HG03097 (cell line): ENCODE measurements around the gene SSTR4.
"Not testable (repeated sequence)": the region's sequence is repeated elsewhere in the genome, so short reads cannot be mapped to it uniquely, and the experiment has no call there.

Source experiments
- ATAC-seq: cut with Tn5 transposase; IDR thresholded peaks from one replicate; pipeline ENCODE4 v1.9.1; 2021; ENCODE audit not compliant: unreplicated experiment, low FRiP score

Gene SSTR4, protein sequence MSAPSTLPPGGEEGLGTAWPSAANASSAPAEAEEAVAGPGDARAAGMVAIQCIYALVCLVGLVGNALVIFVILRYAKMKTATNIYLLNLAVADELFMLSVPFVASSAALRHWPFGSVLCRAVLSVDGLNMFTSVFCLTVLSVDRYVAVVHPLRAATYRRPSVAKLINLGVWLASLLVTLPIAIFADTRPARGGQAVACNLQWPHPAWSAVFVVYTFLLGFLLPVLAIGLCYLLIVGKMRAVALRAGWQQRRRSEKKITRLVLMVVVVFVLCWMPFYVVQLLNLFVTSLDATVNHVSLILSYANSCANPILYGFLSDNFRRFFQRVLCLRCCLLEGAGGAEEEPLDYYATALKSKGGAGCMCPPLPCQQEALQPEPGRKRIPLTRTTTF

DNA sequence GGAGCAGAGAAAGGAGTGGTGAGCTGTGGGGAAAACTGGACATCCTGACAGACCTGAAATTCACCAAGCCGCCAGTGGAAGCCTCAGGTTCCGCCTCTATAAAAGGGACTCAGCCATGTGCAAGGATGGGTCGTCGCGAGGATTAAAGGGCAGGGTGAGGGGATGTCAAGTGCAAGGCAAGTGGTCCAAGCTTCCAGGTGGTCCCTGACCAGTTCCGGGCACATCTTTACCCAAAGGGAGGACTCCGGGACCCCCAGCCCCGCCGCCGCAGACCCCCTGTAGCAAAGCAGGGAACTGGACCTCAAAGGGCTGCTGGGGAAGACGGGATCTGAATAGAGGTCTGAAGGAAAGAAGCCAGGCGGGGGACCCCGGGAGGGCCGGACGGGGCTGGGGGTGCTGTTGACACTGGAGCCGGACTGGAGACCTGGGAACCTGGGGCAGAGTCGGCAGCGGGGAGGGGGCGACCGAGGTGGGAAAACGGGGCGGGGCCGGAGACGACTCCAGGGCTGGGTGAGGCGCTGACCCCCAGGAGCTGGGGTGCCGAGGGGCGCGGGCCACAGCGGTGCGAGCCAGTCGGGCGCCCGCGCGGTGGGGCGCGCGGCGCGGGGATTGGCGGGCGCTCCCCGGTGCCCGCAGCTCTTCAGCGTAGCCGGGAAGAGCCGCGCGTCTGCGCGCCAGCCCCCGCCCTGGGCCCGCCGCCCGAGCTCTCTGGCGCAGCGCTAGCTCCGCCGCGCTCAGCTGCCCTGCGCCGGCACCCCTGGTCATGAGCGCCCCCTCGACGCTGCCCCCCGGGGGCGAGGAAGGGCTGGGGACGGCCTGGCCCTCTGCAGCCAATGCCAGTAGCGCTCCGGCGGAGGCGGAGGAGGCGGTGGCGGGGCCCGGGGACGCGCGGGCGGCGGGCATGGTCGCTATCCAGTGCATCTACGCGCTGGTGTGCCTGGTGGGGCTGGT, at the start of gene SSTR4:
TSS of gene SSTR4 (plus strand) at position 592 of the 951 bp plus-strand sequence. CDS start at position 764, 172 bp downstream.
- ATAC-seq = no peak

DNA sequence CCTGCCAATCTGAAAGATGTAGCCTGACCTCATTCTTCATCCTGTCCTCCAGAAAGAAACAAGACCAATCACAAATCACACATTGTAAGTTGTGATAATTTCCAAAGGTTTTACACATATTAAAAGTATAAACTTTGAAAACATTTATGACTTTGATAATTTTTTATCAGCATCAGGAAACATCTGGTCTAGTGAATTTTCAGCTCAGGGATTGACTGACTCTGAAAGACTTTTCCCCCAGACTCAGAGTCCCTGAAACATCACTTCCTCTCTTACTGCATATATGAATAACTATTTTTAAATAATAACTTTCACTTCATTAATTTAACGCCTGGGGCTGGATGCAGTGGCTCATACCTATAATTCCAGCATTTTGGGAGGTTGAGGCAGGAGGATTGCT, 48.5 kb upstream of the SSTR4 start:
- no peak for ATAC-seq

DNA sequence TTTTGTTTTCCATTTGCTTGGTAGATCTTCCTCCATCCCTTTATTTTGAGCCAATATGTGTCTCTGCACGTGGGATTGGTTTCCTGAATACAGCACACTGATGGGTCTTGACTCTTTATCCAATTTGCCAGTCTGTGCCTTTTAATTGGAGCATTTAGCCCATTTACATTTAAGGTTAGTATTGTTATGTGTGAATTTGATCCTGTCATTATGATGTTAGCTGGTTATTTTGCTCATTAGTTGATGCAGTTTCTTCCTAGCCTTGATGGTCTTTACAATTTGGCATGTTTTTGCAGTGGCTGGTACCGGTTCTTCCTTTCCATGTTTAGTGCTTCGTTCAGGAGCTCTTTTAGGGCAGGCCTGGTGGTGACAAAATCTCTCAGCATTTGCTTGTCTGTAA, 43.7 kb upstream of the SSTR4 start:
- ATAC-seq = not testable (repeated sequence)

DNA sequence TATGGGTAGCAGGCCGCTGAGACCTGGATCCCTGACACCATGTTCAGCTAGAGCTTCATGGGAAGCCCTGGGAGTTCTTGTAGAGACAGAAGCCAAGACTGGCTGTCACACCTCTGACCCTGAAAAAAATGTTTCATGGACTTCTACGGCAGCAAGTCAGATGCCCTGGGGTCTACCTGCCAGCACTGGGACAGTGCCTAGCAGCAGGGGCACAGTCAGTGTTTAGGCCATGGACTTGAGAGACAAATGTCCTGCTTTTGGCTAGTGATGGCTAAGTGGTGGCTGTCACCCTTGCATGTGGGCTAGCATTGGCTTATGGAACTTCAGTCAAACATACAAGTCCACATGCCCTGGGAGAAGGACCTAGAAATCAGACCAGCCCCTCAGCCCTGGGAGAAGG, 41.3 kb upstream of the SSTR4 start:
- no peak for ATAC-seq

DNA sequence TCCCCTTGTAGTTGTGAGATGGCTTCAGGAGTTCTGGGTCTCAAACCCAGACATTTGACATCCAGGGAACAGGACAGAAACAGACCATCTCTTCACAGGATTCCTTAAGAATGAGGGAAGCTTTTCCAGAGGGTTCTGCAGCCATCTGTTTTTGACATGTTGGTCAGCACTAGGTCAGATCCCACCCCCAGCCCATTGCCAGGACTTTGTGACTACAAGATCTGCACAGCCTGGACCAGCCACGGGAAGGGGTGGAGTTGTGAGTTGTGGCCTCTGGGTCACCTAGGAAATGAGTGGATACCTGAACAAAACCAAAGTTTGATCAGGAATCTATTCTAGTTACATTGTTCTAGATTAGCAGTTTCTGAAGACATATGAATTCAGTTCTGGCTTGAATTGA, 39.2 kb upstream of the SSTR4 start:
- no peak for ATAC-seq

DNA sequence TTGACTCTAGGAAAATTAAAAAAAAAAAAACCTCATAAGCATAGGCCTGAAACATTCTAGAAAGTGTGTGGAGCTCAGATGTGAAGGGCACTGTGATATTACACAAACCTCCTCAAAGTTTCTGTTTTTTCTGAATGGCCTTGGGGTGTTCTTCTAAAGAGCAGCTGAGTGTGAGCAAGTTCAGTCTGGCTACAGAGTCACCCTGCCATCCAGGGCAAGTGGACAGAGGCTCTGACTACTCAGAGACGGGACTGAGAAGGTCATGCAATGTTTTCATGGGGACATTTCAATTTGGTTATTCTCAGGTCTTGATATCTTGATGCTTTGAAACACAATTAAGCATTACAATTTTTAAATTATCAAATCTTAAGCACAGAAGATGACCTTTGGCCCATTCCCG, 36.6 kb upstream of the SSTR4 start:
- no peak for ATAC-seq

DNA sequence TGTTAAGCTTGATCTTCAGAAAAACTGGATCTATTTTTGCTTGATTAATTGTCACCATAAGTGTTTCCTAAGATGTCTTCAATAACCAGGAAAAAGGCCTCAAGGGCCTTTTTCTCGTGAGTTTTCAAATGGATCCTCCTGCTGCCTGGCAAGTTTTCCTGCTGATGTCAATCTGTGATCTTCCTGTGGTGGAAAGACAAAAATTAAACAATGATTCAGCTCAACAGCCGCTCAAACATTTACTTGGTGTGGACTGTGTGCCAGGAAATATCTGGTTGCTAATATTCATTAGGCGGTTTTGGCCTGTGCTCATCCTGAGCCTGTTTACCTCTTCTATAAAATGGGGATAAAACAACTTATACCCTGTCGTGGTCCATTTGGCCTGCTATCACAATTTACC, 35.4 kb upstream of the SSTR4 start:
- ATAC-seq = no peak

DNA sequence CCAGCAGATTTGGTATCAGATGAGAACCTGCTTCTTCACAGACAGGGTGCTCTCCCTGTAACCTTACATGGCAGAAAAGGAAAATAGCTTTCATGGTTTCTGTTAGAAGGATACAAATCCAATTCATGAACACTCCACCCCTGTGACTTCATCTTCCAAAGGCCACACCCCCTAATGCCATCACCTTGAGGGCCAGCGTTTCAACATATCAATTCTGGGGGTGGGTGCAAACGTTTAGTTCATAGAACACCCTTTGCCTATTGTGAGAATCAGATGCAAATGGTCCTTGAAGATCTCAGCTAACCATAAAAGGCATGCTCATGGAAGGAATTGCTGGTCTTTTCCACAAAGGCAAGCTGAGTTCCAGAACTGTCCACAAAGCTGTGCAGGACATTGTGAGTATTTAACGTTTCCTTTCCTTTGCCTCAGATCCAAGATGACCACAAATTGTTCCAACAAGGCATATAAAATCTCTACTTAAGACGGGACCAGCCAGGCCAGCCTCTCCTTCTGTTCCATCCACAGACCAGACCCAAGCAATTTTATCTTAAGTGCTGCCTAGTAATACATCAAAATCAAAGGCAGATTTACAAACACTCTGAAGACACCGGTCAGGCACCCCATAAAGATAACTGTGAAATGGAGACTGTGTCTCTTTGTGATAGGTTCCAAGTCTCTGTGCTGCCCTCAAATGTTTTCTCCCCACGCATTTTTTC, 34.7 kb upstream of the SSTR4 start:
- ATAC-seq = no peak

DNA sequence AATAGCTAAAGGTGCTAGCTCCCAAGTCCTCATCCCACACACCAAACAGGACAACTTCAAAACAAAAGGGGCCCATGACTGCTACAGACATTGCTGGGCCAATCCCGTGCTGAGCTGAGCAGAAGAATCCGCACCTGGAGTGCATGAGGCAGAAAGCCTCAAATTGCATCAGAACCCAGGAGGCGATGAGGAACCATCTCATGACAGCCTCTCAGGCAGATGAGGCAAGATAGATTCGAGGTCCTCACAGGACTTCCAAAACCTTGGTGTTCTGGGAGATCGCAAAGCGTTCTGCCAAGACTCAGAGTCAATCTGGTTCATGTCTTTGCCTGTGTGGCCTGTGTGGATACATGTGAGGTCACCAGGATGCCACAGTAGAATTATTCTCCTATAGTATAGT, 32.8 kb upstream of the SSTR4 start:
- no peak for ATAC-seq

DNA sequence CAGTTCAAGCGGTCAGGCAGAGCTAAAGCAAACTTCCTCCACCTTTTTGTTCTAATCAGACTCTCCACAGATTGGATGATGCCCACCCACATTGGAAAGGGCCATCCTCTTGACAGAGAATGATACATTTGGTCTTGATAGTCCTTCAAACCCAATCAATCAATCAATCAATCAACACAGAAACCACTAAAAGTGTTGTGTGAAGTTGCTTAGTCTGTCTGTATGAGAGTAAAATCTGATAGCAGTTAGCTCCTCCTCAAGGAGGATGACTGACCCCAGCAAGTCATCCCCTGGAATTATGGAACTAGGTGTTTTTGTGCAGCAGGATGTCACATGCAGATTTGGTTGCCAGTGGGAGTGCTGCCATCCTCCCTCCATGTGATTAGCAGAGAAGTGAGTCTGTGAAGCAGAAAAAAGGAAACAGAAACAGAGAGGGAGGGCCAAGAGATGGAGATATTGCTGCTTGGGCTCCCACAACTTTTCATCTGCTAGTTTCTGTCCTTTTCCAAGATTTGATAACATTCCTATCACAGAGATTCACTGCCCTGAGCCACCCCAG, 32.0 kb upstream of the SSTR4 start:
- no peak for ATAC-seq

DNA sequence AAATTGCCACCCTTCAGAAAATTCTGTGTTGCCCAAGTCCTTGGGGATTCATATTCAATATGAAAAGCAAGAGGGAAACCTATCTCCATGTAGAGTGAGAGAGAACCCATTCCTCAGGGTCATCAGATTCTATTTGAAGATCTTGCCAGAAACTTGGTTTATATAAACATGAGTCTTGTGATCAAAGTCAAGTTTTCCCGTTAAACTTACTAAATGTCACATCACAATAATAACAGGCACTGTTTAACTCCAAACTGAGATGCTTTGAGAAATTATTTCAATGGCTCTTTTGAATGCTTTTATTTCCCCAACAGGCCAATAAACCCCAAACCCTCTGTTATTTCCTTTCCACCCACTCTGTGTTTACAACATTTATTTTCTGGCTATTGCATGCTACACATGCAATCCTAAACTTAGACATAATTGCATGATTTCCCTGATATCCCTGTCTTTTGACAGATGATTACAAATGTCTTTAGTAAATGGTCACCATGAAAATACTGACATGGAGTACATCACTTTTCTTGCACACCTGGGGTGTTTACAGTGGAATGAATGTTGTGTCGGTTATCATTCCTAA, 31.1 kb upstream of the SSTR4 start:
- no peak for ATAC-seq

DNA sequence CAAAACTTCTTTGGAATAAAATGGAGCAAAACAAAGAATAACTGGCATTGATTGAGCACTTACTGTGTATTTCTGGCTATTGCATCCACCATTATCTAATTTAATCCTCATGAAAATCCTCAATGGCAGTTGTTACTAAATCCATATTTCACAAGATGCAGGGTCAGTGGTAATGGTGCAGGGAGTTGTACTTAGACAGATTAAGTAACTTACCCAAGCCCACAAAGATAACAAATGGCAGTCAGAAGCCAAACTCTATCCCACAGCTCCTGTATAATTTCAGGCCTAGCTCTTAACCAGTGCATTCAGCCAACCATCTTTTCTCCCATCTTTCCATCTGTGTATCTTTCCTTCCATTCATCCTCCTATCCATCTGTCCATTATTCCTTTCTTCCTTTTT, 29.3 kb upstream of the SSTR4 start:
- no peak for ATAC-seq

DNA sequence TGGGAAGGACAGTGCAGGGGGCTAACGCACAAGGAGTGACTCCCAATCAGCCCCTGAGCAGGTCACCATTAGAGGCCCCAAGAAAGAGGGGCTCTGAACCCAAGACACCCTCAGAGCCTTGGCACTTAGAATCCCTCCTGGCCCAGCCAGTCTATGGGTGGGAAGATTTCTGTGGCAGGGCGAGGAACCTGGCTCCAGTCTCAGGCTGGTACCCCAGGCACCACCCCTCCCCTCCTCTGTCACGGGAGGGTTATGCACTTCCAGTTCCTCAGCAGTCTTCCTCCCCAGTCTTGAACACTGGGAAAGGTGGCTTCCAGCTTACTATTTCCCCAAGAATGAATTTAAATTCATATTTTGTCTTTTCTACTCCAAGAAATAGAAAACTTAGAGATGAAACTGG, 27.6 kb upstream of the SSTR4 start:
- ATAC-seq = no peak

DNA sequence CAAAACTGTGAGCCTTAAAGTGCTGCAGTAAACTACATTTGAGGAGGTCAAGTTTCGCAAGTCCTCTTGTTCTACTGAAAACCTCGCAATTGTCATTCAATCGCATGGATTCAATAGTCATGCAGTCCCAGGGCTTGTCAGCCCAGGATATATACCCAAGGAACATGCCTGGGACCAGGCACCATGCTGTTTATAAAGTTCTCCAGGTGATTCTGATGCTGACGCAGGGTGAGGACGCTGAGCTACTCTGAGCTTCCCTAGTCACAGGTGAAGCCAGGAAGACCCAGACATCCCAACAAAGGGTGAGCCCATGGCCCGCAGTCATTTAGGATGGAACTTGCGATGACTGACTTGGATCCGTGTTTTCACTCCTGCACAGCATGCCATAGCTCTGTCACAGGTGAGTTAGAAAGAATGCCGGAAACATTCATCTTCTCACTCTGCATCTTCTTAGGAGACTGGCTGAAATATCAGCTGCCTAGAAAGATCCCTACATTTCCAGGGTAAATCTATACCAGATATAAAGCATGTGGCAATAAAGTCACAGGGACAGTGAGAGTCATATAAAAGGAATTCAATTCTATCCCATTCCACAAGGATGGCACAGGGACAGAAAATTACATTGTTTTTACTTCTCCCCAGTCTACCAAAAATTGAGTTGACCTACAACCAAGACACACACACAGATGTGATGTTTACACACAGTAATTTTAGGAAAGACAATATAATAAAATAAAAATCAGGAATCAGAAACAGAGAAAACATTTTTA, 27.0 kb upstream of the SSTR4 start:
- ATAC-seq = no peak

DNA sequence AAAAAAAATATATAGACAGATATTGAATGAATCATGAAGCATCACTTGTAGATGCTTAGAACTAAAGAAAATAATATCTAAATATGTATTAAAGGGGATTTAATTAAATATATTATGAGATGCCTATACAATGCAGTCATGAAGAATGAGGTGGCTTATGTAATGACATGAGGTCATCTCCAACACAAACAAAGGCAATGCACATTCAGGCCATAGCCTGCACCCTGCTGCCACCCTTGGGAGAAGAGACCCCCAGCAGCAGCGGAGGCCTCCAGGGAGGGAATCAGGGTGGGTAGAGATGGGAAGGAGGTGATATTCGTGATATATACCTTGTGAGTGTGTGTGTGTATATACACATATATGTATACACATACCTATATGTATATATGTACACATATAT, 26.4 kb upstream of the SSTR4 start:
- no peak for ATAC-seq

DNA sequence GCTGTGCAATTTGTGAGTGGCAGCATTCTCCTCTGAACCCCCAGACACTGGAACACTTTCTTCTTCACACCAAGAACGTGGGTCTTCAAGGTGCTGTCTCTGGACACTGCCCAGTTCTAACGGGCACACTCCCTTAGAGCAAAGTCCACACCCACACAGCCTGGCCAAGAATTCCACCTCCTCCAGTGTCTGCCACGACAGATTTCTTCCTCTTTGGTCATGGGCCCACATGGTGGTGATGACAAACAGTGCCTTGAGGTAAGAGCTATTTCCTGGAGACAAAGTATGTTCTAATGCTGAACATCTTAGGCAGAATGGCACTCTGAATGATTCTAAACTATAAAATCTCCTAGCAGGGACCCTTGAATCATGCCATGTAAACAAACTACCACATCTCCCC, 25.5 kb upstream of the SSTR4 start:
- no peak for ATAC-seq

DNA sequence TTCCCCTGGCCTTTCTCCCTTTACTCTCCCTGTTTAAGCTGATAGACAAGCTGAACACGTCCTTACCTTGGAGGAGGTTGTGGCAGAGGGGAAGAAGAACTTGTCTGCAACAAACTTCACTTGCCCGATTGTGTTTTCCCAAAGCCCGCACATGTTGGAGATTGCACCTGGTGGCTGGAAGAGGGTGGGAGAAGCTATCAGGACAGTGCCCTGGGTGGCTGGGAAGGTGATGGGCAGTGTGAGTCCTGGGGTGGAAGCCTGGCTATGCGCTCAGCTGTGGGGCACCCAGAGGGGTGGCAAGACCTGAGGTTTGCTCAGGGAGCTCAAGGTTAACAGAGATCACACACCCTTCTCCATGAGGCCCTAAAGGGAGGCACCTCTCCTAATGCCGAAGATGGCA, 25.0 kb upstream of the SSTR4 start:
- no peak for ATAC-seq

DNA sequence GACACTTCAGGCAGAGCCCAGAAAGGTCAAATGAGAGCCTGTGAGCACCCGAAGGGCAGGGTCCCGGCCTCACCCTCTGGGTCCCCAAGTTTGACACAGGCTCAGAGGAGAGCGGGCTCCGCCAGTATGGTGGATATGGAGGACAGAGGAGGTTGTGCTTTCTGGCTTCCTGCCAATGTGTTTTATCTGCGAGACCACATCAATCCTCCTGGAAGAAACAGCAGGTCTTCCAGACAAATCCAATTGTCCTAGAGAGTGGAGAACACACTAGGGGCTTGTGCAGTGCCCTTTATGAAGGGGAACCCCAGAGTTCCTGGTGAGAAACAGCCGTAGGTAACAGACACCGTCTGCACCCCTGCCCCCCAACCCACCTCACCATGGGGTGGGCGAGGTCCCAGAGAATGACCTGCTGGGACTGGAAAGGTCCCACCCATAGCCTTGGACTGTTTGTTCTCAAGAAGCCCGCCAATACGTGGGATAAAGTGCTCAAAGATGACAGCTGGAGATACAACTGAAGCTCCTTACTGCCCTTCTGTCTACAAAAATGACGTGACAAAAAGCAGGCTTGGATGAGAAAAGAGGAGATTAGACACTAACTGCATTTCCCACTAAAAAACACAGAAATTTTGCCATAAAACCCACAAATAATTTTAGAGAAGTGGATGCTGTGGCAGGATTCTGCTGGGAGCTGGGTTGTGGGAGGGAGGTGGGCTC, 23.9 kb upstream of the SSTR4 start:
- ATAC-seq = no peak

DNA sequence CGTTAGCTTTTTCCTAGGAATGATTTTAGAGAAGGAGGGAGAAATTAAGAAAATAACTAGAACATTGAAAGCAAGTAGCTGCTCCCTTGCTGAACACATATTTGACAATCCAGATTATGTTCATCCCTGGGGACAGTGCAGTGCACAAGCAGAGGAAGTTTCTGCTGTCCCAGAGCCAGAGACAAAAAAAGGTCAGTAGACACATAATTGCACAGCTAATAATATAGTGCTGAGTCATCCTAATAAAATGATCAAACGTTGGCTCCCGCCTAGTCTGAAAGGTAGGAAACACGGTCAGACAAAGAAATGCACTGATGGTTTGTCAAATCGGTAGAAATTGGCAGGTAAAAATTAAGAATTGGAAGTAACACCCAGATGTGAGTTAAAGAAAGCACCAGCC, 21.7 kb upstream of the SSTR4 start:
- no peak for ATAC-seq
